Measurements from ENCODE around the gene NDUFB5. TPM values are rescaled to one million over a fixed set of nuclear protein-coding genes. Genes with fewer than 3 reads are reported as not detected.

NDUFB5 gene
- polyA plus RNA-seq, 1 donor (not counting 4 experiments of a cell fraction or from before 2014, with no cell fraction given) = 70.6 TPM

DNA sequence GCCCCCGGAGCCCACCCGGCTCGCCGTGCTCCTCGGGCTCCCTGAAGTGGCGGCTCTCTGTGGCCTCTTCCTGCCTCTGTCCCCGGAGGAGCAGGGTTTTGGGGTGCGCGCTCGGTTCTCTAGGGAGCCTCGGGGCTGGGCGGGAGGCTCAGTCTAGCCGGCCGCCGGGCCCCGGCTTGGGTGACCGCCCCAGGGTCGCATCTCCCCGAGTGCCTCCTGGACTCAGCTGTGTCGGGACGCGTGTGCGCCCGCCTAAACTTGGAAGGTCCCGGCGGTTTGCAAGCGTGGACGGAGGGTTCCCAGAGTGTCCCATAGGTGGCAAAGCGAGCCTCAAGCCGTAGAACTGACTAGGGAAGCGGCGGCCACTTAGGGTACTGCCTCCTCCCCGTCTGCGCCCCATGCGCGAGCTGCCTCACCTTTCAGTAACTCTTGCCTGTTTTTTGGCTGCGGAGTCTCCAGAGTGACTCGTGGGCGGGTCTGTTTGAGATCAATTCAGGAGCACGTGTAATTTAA lies 41.3 kb upstream of the NDUFB5 start:
- Histone ChIP-seq H4K20me1 (ENCODE audit: control insufficient read depth, extremely low read depth, insufficient read depth, low read length) (no peaks in the 10 kb centered on the region), H3K9me3 (ENCODE audit: control insufficient read depth, low read depth, low read length) (no peaks in the 10 kb centered on the region), H3K27me3 (ENCODE audit: control insufficient read depth, extremely low read depth, insufficient read depth, low read length) (no peaks in the 10 kb centered on the region), H3K9ac (ENCODE audit: control insufficient read depth, extremely low read depth, insufficient read depth, low read length) (peak overlapping the region; percentile 89), H3K36me3 (ENCODE audit: control insufficient read depth in 2 of 2, extremely low read depth in 1 of 2, insufficient read depth in 2 of 2, low read length in 2 of 2) (no peaks in the 10 kb centered on the region), H2AFZ (ENCODE audit: control insufficient read depth, low read length) (peak overlapping the region; percentile 75), H3K4me2 (ENCODE audit: control insufficient read depth, extremely low read depth, insufficient read depth, low read depth, low read length) (peak overlapping the region; percentile 94), H3K27ac (ENCODE audit: control insufficient read depth, insufficient read depth, low read length) (peak overlapping the region; percentile 66), H3K79me2 (ENCODE audit: control insufficient read depth, insufficient read depth, low read length) (peaks cover 48% of the 10 kb centered on the region), H3K4me3 (ENCODE audit: control insufficient read depth in 2 of 3, extremely low read depth in 1 of 3, insufficient read depth in 2 of 3, low read depth in 1 of 3, low read length in 3 of 3) (peak overlapping the region; percentile 75 to 90 (median 86)), H3K9me1 (ENCODE audit: control insufficient read depth, extremely low read depth, insufficient read depth, low read length) (no peaks in the 10 kb centered on the region), H3K4me1 (ENCODE audit: control insufficient read depth, extremely low read depth, insufficient read depth, low read length) (peaks cover 11% of the 10 kb centered on the region)
- dilution Hi-C loops (cut with MboI; ENCODE audit: extremely low pct_ligation_motif_present, low sequenced_read_pairs) = no loop called here
- DNase-seq (ENCODE audit: low read depth, low spot score) (no peak), FAIRE-seq (no peak)
- TF ChIP-seq, protein P1, sequence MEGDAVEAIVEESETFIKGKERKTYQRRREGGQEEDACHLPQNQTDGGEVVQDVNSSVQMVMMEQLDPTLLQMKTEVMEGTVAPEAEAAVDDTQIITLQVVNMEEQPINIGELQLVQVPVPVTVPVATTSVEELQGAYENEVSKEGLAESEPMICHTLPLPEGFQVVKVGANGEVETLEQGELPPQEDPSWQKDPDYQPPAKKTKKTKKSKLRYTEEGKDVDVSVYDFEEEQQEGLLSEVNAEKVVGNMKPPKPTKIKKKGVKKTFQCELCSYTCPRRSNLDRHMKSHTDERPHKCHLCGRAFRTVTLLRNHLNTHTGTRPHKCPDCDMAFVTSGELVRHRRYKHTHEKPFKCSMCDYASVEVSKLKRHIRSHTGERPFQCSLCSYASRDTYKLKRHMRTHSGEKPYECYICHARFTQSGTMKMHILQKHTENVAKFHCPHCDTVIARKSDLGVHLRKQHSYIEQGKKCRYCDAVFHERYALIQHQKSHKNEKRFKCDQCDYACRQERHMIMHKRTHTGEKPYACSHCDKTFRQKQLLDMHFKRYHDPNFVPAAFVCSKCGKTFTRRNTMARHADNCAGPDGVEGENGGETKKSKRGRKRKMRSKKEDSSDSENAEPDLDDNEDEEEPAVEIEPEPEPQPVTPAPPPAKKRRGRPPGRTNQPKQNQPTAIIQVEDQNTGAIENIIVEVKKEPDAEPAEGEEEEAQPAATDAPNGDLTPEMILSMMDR (optimal IDR thresholded peaks at IDR 0.05 in 1 of 3, IDR thresholded peaks at IDR 0.05 in 1 of 3, conservative IDR thresholded peaks at IDR 0.05 in 1 of 3; ENCODE audit: extremely low read depth in 1 of 3, insufficient read depth in 2 of 3, low read length in 3 of 3) = peak; percentile 26 to 72 (median 52)
- TF ChIP-seq EZH2 (IDR thresholded peaks at IDR 0.05; ENCODE audit: low read length) = no peak

- Histone ChIP-seq H4K20me1 (ENCODE audit: control insufficient read depth, extremely low read depth, insufficient read depth, low read length) (no peaks in the 10 kb centered on the region), H2AFZ (ENCODE audit: control insufficient read depth, low read length) (no peak overlapping the region), H3K79me2 (ENCODE audit: control insufficient read depth, insufficient read depth, low read length) (peaks cover 53% of the 10 kb centered on the region), H3K4me1 (ENCODE audit: control insufficient read depth, extremely low read depth, insufficient read depth, low read length) (peaks cover 11% of the 10 kb centered on the region), H3K9me3 (ENCODE audit: control insufficient read depth, low read depth, low read length) (no peaks in the 10 kb centered on the region), H3K4me3 (ENCODE audit: control insufficient read depth in 2 of 3, extremely low read depth in 1 of 3, insufficient read depth in 2 of 3, low read depth in 1 of 3, low read length in 3 of 3) (no peak overlapping the region), H3K27me3 (ENCODE audit: control insufficient read depth, extremely low read depth, insufficient read depth, low read length) (no peaks in the 10 kb centered on the region), H3K27ac (ENCODE audit: control insufficient read depth, insufficient read depth, low read length) (no peak overlapping the region), H3K9ac (ENCODE audit: control insufficient read depth, extremely low read depth, insufficient read depth, low read length) (no peak overlapping the region), H3K36me3 (ENCODE audit: control insufficient read depth in 2 of 2, extremely low read depth in 1 of 2, insufficient read depth in 2 of 2, low read length in 2 of 2) (peaks cover 0 to 5% of the 10 kb centered on the region in 2 experiments), H3K4me2 (ENCODE audit: control insufficient read depth, extremely low read depth, insufficient read depth, low read depth, low read length) (no peak overlapping the region), H3K9me1 (ENCODE audit: control insufficient read depth, extremely low read depth, insufficient read depth, low read length) (no peaks in the 10 kb centered on the region)
- dilution Hi-C loops (cut with MboI; ENCODE audit: extremely low pct_ligation_motif_present, low sequenced_read_pairs) = no loop called here
- no peak for FAIRE-seq
- no peak for DNase-seq (ENCODE audit: low read depth, low spot score)
- TF ChIP-seq, protein P1 (optimal IDR thresholded peaks at IDR 0.05 in 1 of 3, IDR thresholded peaks at IDR 0.05 in 1 of 3, conservative IDR thresholded peaks at IDR 0.05 in 1 of 3; ENCODE audit: extremely low read depth in 1 of 3, insufficient read depth in 2 of 3, low read length in 3 of 3) = no peak
- no peak for TF ChIP-seq EZH2 (IDR thresholded peaks at IDR 0.05; ENCODE audit: low read length)
Observed at GRCh38 chr3:179565496-179565895, 39.1 kb upstream of the NDUFB5 start.

Measured in keratinocyte (primary cell).